ENCODE data around the gene CASP7.

Gene CASP7

DNA sequence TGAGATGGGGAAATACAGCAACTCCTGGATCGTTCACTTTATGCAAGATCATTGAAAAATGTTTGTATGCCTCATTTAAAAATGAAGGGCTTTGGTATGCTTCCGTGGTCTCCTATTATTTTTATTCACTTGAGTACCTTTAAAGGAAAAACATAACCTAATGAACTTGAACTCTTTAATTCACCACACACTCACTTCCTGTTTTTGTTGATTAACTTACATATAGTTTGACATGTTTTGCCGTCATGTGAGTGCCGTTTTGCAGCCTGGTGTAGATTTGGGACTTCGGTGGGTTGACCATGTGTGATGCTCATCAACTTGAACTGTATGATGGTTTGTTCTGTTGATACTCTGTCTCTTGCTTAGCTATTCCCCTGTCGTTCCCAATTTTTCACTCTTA lies 28.9 kb downstream of the CASP7 start:
- no peak for DNase-seq
- intact Hi-C loops (cut with DNase I): loop anchor here (10.0 kb wide), 2 partner anchors 76 to 396 kb away; no protein-coding TSS in a partner anchor

- intact Hi-C loops (cut with DNase I): loop anchor here (10.0 kb wide), 2 partner anchors 75 to 395 kb away; no protein-coding TSS in a partner anchor
- peak in 9 of 42 donors; percentile 15 to 59 (median 25) for DNase-seq
Measured at GRCh38 chr10:113709221-113709838, 29.6 kb downstream of the CASP7 start.

DNA sequence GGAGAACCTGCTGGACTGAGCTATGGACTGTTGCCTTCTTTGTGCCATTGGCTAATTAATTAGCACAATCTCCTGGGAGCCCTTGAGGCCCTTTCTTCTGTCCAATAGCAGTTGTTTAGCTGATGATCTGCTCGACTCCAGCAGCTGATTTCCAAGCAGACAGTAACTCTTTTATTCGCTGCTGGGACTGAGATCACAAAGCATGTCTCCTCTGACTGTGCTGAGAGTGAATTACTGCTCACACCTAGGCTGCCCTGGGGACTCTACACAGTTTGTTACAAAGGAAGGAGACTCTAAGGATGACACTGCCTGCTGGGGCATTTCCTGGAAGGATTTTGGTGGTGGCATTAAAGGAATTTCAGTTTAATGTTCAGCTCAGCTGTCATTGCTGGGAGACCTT lies 31.4 kb downstream of the CASP7 start:
- DNase-seq: peak in 6 of 42 donors; percentile 14 to 57 (median 20)
- intact Hi-C loops (cut with DNase I): no loop called here

DNA sequence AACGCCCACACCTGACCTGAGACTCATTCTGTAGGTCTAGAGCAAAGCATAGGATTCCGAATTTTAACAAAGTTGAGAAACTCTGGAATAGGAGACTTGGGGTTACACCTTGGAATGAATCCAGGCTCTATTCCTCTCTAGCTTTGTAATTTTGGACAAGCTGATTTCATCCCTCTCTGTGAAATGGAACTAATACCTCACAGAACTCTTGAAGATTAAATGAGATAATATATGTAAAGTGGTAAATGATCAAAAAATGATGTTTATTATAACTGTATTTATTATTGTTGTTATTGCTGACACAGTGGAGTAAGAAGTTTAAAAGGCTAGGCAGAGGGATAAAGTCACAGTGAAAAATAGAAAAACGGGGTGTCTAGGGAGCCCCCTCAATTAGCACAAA lies 32.3 kb downstream of the CASP7 start:
- intact Hi-C loops (cut with DNase I): no loop called here

DNA sequence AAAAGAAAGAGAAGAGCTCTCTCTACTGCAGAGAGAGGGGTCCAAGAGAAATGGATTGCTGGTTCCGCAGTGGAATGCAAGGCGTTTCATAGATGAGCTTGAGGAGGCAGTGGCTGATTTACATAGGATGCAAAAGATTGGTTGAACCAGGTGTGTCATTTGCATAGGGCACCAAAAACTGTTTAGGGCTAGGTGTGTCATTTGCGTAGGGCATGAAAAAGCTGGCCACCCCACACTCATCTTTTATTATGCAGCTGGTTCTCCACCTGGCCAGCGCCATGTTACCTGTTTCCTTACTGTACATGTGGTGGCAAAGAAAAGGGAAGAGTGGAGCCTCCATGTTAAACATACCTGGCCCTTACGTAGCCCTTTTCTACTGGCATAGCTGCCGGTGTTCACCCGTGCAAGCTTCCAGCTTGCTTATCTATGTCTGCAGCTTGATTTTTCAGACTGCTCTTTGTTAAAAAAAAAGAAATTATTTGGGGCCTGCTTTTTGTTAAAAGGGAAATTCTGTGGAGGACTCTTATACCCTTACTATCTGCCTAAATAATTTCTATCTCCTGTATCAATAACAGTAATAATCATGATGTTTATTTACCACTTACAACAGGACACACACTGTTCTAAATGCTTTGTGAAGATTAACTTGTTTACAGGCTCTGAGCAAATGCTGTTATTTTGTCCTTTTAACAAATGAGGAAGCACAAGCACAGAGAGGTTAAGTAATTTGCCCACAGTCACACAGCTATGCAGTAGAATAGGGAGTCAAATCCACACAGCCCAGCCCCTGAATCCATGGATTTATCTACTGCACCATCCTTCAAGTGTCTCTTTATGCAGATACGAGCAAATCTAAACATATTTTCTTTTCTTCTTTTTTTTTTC lies 33.3 kb downstream of the CASP7 start:
- DNase-seq: no peak
- intact Hi-C loops (cut with DNase I): no loop called here

More for the DNA sequence above, 32.3 kb downstream of the CASP7 start:
- no peak for DNase-seq

DNA sequence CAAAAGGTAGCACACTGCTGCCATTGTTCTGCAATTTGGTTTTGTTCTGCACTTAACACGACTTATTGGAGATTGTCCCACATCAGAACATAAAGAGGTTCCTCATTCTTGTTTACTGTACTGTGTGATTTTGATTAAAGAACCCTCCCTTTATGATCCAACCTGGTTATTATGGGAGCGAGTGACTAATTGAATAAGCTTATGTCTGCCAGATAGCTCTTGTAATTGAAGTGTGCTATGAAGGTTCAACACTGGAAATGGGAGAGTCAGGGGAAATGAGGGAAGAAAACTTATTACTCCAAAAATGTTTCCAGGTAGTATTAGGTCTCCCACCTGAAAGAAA lies 33.9 kb downstream of the CASP7 start:
- intact Hi-C loops (cut with DNase I): no loop called here
- no peak for DNase-seq

GRCh38 chr10:113716109-113716910 lies 36.6 kb downstream of the CASP7 start:
- no peak for DNase-seq
- intact Hi-C loops (cut with DNase I): no loop called here

GRCh38 chr10:113718969-113719822 lies 39.5 kb downstream of the CASP7 start:
- intact Hi-C loops (cut with DNase I): no loop called here
- no peak for DNase-seq

DNA sequence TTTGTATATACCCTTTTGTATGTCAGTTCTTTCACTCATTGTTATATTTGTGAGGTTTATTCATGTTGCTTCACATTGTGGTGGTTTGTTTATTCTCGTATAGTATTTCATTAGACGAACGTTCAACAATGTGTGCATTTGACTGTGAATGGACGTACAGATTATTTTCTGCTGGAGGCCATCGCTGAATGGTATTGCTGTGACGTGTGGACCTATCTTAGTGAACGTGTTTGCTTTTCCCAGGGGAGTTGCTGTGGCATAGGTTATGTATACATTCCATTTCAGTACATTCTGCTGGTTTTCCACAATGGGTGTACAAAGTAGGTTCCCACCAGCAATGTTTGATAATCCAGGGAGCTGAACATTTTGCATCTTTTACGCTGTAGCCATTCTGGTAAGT lies 40.7 kb downstream of the CASP7 start:
- intact Hi-C loops (cut with DNase I): no loop called here
- no peak for DNase-seq

- intact Hi-C loops (cut with DNase I): no loop called here
- DNase-seq: no peak
Measured at GRCh38 chr10:113732160-113732881, 52.6 kb downstream of the CASP7 start.

GRCh38 chr10:113732966-113733365 lies 53.3 kb downstream of the CASP7 start:
- intact Hi-C loops (cut with DNase I): no loop called here

DNA sequence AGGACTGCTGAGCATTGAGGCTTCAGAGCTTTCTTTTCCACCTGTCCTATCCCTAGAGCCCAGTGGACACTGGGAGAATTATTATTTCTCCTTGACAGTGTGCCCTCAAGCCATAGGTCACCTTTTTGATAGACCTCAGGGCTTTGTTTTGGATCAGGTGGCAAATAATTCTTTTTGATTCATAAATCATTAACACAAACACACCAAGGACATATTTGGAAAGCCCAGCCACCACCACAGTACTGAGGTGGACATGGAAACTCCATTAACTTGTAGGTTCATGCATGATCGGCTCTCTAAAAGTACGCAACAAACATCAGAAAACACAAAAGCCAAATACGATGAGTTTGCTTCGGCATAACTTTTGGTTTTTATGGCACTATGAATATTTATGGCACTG lies 53.9 kb downstream of the CASP7 start:
- DNase-seq: no peak
- intact Hi-C loops (cut with DNase I): no loop called here

More at GRCh38 chr10:113732966-113733365, 53.3 kb downstream of the CASP7 start:
- DNase-seq: no peak

DNA sequence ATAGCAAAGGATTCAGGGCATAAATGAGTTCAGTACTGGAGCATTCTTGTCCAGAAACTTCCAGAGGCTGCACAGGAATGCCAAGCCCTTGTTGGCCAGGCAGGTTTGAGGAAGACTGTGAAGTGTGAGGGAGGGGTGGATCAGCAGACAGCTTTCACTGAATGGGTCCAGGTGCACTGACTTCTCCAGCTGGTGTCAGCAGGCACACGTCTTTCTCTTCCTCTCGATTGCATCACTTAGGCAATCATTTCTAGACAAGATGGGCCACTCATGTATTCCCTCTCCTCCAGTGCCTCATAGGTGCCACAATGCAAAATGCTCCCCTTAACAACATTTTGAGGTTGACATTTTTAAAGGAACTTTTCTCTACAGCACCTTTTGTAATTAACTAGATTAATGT lies 56.2 kb downstream of the CASP7 start:
- intact Hi-C loops (cut with DNase I): no loop called here
- DNase-seq: peak in 3 of 42 donors; percentile 11 to 22 (median 22)

DNA sequence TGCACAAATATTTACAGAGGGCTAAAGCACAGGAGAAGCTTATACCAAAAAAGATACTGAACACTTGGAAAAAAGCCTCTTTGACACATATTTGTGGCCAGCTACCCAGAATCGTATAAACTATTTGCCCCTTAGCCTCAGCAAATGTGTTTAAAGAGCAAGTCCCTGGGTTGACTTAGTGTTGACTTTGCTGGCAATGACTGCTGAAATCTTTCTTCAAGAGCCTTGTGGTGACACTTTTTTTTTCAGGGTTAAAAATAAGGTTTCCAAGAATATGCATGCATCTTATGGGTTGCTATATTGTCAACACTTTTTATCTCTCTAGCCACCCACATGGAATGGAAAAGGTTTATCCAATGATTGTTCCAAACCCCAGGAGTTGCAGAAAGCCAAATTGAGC lies 56.9 kb downstream of the CASP7 start:
- no peak for DNase-seq
- intact Hi-C loops (cut with DNase I): no loop called here

DNA sequence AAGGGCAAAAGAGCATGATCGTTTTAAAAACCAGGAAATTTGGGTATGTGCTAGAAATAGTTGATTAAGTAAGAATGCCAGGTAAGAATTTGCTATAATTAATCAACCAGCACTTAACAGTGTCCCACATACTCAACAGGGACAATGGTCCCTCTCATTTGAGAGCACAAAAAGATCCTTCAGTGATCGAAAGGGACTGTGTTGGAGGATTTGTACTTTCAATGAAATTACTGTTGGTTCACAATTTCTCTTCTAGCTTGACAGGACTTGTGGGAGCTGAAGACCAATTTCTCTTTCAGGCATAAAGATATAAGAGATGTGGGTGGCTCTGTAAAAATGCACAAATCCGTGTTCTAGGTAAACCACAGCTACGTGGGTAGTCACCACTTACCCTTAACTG lies 59.3 kb downstream of the CASP7 start:
- intact Hi-C loops (cut with DNase I): no loop called here
- peak in 4 of 42 donors; percentile 19 to 48 (median 24) for DNase-seq

DNA sequence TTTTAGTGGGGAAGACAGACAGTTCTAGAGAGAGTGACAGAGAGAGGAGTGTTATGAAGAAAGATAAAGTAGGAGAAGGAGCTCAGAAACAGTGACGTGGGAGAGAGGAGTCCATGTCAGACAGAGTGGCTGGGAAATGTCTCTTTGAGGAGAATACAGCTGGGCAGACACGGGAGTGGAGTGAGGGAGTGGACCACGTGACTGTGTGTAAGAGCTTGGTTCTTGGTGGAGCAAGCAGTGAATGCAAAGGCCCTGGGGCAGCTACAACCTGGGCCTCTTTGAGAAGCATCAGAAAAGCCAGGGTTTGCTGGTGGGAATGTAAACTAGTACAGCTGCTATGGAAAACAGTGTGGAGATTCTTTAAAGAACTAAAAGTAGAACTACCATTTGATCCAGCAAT lies 59.9 kb downstream of the CASP7 start:
- peak in 7 of 42 donors; percentile 1 to 27 (median 12) for DNase-seq
- intact Hi-C loops (cut with DNase I): no loop called here

- DNase-seq: no peak
- intact Hi-C loops (cut with DNase I): no loop called here
Measured at GRCh38 chr10:113740850-113741249, 61.1 kb downstream of the CASP7 start.

DNA sequence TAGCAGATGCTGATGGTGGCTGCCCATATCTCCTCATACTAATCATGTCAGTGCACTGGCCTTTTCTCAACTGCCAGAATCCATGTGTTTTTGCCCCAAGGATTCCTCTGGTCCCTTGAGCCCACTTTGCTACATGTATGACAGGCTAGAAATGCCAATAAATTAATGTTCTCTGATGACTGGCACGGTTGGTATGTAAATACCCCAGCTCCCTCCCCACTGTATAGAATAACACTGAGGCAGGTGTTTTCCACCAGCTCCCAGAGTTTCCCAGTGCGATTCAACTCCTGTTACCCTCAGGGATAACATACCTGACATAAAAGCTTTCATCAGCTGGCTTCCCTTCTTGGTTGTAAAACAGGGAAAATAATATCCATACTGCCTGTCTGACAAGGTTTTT lies 62.8 kb downstream of the CASP7 start:
- DNase-seq: no peak
- intact Hi-C loops (cut with DNase I): no loop called here

Measured in head of caudate nucleus (tissue), 42 donors.